ENCODE data around the gene FRS3. TPM values are rescaled to one million over a fixed set of nuclear protein-coding genes. Genes with fewer than 3 reads are reported as not detected.

The FRS3 gene
- total RNA-seq, 1 experiment from 2014 or later: 2.0 TPM

DNA sequence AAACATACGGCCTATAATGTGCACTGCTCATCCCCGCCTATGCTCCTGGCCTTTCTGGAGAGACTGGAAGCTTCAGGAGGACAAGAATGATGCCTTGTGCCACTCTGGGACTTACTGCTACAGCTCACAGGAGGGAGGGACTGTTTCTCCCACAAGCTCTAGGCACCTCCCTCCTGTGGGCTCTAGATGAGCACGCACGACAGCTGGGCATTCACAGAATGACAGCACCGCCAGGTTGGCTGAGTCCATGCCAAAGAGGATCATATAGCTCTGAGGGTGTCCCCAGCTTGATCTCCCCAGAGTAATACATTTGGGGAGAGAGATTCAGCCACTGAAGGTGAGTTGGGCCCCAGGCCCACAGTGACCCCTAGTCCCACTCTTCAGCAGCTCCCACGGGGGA lies 22.4 kb downstream of the FRS3 start:
- H3K27me3 ChIP-seq (replicated peaks): 0 out of 2 replicates have a peak, but pooled peaks cover 4% of the 10 kb centered on the region
- H3K36me3 ChIP-seq: no peaks in the 10 kb centered on the region
- no peak overlapping the region for H3K4me3 ChIP-seq
- no peaks in the 10 kb centered on the region for H3K9me3 ChIP-seq (replicated peaks)
- no peak for DNase-seq (ENCODE audit: low read depth in 1 of 2, low spot score in 2 of 2)
- no peaks in the 10 kb centered on the region for H3K4me1 ChIP-seq (replicated peaks)
- H3K27ac ChIP-seq: no peak overlapping the region

DNA sequence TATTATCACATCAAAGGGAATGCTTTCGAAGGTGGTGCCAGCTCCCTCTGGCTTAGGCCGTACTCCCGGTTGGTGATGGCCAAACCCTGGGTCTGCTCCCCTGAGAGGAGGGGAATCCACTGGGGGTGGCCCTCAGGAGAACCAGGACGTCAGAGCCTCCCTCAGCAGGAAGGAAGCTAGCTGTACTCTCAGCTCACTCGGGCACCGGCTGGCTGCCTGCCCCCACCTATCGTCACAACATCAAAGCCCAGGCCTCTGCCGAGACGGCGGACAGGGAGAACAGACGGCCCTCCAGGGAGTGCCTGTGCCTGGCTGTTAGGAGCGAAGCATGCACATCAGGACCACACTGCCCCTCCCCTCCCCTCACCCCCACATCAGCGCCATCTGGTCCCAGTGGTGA lies 23.3 kb downstream of the FRS3 start:
- Histone ChIP-seq H3K27ac (no peak overlapping the region), H3K27me3 (replicated peaks) (0 out of 2 replicates have a peak, but pooled peaks cover 4% of the 10 kb centered on the region), H3K4me1 (replicated peaks) (no peaks in the 10 kb centered on the region), H3K4me3 (no peak overlapping the region), H3K9me3 (replicated peaks) (no peaks in the 10 kb centered on the region), H3K36me3 (no peaks in the 10 kb centered on the region)
- DNase-seq (ENCODE audit: low read depth in 1 of 2, low spot score in 2 of 2): no peak

DNA sequence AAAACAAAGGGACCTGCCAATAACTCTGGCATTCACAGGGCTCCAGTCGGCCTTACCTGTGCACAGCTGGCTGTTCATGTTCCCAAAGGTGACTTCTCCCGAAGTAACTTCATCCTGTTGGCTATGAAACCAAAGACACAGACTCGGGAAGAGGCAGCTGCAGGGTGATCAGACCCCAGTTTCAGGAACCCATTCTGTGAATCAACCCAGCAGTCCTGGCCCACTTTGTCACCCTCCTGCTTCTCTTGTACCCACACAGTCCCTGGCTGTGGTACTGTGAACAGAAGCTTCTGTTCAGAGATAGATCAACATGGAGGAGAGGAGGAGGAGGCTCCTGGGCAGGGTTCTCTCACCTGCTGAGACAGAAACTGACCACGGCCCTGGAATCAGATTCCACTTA lies 23.8 kb downstream of the FRS3 start:
- H3K36me3 ChIP-seq: no peaks in the 10 kb centered on the region
- no peak for DNase-seq (ENCODE audit: low read depth in 1 of 2, low spot score in 2 of 2)

DNA sequence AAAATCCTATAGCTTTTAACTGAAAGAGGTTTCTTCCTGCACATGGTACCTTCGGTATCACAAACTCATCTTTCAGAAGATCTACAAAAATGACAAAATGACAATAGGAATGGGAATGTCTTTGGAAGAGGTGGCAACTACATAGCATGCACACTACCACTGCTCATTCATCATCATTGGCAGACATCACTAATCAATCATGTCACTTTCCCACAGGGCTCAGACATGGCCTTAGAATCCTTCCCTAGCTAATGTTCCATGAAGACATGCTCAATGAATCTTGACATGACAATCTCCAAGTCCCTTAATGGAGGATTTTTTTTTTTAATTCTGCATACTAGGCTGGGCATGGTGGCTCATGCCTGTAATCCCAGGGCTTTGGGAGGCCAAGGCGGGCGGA lies 29.3 kb downstream of the FRS3 start:
- 0 out of 2 replicates have a peak, but pooled peaks cover 4% of the 10 kb centered on the region for H3K27me3 ChIP-seq (replicated peaks)
- H3K27ac ChIP-seq: no peak overlapping the region
- H3K9me3 ChIP-seq (replicated peaks): no peaks in the 10 kb centered on the region
- H3K4me3 ChIP-seq: no peak overlapping the region
- no peak for DNase-seq (ENCODE audit: low read depth in 1 of 2, low spot score in 2 of 2)
- H3K36me3 ChIP-seq: no peaks in the 10 kb centered on the region
- no peaks in the 10 kb centered on the region for H3K4me1 ChIP-seq (replicated peaks)

More for the DNA sequence above, 23.8 kb downstream of the FRS3 start:
- Histone ChIP-seq H3K9me3 (replicated peaks) (no peaks in the 10 kb centered on the region), H3K27me3 (replicated peaks) (0 out of 2 replicates have a peak, but pooled peaks cover 4% of the 10 kb centered on the region), H3K4me1 (replicated peaks) (no peaks in the 10 kb centered on the region), H3K4me3 (no peak overlapping the region), H3K27ac (no peak overlapping the region)

DNA sequence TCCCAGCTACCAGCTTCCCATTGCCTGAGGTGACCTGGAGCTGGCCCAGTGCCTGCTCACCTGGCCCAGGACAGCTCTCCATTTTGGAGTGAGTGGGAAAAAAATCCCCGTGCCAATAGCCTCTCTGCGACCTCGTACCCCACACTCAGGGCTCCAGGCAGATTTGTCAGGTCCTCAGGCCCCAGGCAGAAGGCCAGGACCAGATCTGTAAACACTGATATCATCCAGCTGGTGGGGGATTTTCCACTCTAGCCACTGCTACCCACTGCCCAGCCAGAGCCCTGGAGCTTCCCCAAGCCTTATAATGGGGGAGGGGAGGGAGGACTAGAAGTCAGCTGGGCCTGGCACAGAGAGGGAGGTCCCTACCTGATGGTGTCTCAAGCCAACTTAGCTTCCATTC lies 31.2 kb downstream of the FRS3 start:
- Histone ChIP-seq H3K4me1 (replicated peaks) (no peaks in the 10 kb centered on the region), H3K27ac (no peak overlapping the region), H3K9me3 (replicated peaks) (no peaks in the 10 kb centered on the region), H3K36me3 (no peaks in the 10 kb centered on the region), H3K4me3 (no peak overlapping the region), H3K27me3 (replicated peaks) (no peaks in the 10 kb centered on the region)
- DNase-seq (ENCODE audit: low read depth in 1 of 2, low spot score in 2 of 2): no peak

DNA sequence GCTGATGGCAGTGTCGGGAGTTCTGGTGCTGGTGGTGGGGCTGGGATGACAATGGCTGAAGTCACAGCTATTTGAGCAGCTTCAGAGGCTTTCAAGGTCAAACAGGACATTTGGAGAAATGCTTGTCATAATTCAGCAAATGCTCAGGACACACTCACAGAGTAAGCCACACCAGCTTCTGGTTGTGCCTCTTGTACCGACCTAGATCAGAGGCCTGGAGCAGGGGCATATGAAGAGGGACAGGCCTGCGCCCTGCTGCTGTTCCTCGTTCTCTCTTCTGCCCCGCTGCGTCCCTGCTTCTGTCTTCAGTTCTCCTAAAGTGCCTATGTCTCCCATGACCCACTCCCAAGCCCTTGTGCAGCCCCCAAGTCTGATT lies 31.6 kb downstream of the FRS3 start:
- H3K27ac ChIP-seq: no peak overlapping the region
- H3K4me3 ChIP-seq: no peak overlapping the region
- no peaks in the 10 kb centered on the region for H3K4me1 ChIP-seq (replicated peaks)
- DNase-seq (ENCODE audit: low read depth in 1 of 2, low spot score in 2 of 2): no peak
- H3K9me3 ChIP-seq (replicated peaks): no peaks in the 10 kb centered on the region
- H3K27me3 ChIP-seq (replicated peaks): no peaks in the 10 kb centered on the region
- no peaks in the 10 kb centered on the region for H3K36me3 ChIP-seq

DNA sequence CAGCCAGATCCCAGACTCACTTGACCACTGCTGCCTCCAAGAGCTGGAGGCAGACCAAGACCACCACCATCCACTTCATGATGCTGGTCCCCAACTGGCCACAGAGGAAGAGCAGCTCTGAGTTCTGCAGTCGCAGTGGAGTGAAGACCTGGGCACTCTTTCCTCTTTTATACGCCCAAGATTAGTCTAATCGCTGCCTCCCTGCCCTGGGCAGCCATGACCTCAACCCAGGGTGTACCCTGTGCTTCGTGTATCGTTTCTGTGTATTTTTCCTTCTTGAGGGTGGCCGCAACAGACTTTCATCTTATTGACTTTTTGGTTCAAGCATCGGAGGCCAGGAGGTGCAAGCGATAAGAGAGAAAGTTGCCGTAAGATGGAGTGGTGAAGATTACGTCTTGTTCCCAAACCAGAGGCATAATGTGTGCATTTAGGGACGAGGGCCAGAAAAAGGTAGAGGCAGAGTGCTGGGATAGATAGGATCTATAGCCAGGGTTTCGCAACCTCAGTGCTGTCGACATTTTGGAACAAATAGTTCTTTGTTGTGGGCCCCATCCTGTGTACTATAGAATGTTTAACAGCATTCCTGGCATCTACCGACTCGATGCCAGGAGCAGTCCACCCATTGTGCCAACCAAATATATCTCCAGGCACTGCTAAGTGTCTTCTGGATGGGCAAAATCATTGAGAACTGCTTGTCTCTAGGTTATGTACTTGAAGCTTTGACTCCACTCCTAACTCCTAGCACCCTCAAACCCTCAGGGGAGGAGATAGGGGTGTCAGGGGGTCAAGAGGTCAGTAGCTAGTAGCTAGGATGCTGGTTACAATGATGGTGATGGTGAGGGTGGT lies 32.2 kb downstream of the FRS3 start, which contains the start of gene PGC:
Gene PGC (minus strand): TSS at position 142 of the 846 bp plus-strand sequence. CDS start 63 bp downstream, at position 79.
- no peaks in the 10 kb centered on the region for H3K9me3 ChIP-seq (replicated peaks)
- no peak within 1 kb of the TSS for H3K27ac ChIP-seq
- H3K36me3 ChIP-seq: no peaks in the 10 kb centered on the region
- no peak within 1 kb of the TSS for H3K4me3 ChIP-seq
- no peaks in the 10 kb centered on the region for H3K27me3 ChIP-seq (replicated peaks)
- no peaks in the 10 kb centered on the region for H3K4me1 ChIP-seq (replicated peaks)
- DNase-seq (ENCODE audit: low read depth in 1 of 2, low spot score in 2 of 2): no peak

DNA sequence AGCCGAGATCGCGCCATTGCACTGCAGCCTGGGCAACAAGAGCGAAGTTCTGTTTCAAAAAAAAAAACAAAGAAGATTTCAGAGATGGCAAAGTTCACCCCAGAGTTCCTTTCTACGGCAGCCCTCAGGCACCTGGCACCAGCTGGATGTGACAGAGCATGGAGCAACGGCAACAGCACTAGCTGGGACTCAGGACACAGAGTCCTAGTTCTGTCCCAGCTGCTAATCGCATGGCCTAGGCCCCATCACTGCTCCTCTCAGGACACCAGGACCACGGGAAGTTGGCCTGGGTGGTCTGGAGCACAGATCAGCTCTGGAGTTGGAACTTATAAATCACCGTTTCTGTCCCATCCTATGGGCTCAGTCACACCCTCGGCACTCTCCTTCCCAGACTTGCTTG lies 33.6 kb downstream of the FRS3 start:
- H3K36me3 ChIP-seq: no peaks in the 10 kb centered on the region
- no peak overlapping the region for H3K4me3 ChIP-seq
- no peak for DNase-seq (ENCODE audit: low read depth in 1 of 2, low spot score in 2 of 2)
- H3K27me3 ChIP-seq (replicated peaks): no peaks in the 10 kb centered on the region
- H3K9me3 ChIP-seq (replicated peaks): no peaks in the 10 kb centered on the region
- H3K27ac ChIP-seq: no peak overlapping the region
- H3K4me1 ChIP-seq (replicated peaks): no peaks in the 10 kb centered on the region

DNA sequence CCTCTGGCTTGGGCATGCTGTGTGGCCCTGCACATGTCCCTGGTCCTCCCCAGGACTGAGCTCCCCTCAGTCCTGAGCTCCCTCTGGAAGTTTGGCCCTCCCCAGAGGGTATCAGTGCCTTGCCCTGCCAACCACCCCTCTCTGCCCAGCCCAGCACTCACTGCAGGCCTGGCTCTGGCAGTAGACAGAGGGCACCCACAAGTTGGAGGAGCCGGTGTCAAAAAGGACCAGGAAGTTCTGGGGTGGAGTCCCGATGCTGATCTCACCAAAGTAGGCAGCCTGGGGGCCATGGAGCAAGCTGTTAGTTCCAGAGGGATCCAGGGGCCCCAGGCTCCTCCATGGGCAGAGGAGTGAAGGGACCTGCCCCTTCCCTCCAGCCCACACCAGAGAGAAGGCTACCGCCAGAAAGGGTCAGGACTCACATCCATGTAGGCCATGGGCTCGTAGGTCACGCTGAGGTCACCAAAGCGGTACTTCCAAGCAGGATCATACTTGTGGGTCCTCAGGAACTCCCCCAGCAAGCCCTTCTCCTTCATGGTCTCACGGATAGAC lies 35.4 kb downstream of the FRS3 start:
- Histone ChIP-seq H3K27ac (no peak overlapping the region), H3K4me3 (no peak overlapping the region), H3K27me3 (replicated peaks) (no peaks in the 10 kb centered on the region), H3K36me3 (no peaks in the 10 kb centered on the region), H3K4me1 (replicated peaks) (no peaks in the 10 kb centered on the region), H3K9me3 (replicated peaks) (no peaks in the 10 kb centered on the region)
- no peak for DNase-seq (ENCODE audit: low read depth in 1 of 2, low spot score in 2 of 2)

DNA sequence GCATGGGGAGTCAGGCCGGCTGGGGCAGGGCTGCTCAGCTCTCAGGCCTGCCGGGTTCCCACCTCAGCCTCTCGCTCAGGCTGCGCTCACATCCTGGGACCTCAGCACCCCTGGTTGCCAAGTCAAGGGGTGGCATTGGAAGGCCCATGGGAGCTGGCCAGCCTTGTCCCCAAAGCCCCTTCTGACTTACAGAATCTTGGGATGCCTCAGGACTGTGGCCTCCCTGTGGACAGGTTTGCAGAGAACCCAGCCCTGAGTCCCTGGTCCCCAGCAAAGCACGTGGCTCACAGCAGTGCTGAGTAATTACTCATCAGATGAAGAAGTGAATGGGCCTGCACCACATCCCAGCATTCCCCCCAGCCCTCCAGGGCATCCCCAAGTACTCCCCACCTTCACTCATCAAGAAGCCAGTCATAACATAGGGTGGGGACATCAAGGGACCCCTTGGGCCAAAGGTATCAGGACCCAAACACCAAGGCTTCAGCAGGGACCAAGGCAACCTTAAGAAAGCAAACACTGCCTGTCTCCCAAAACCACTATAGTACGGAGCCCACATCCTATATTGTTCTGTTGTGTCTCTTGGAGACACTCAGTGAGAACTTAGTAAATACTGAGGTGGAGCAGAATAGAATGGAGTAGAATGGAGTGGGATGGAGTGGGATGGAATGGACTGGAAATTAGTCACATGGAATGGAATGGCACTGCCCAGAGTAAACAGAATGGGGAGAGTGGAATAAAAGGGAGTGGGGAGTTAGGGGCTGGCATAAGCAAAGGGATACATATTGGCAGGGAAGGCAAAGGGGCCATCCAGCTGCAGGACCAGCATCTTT lies 36.1 kb downstream of the FRS3 start:
- no peaks in the 10 kb centered on the region for H3K9me3 ChIP-seq (replicated peaks)
- no peak overlapping the region for H3K27ac ChIP-seq
- no peak for DNase-seq (ENCODE audit: low read depth in 1 of 2, low spot score in 2 of 2)
- H3K36me3 ChIP-seq: no peaks in the 10 kb centered on the region
- no peak overlapping the region for H3K4me3 ChIP-seq
- no peaks in the 10 kb centered on the region for H3K27me3 ChIP-seq (replicated peaks)
- no peaks in the 10 kb centered on the region for H3K4me1 ChIP-seq (replicated peaks)

DNA sequence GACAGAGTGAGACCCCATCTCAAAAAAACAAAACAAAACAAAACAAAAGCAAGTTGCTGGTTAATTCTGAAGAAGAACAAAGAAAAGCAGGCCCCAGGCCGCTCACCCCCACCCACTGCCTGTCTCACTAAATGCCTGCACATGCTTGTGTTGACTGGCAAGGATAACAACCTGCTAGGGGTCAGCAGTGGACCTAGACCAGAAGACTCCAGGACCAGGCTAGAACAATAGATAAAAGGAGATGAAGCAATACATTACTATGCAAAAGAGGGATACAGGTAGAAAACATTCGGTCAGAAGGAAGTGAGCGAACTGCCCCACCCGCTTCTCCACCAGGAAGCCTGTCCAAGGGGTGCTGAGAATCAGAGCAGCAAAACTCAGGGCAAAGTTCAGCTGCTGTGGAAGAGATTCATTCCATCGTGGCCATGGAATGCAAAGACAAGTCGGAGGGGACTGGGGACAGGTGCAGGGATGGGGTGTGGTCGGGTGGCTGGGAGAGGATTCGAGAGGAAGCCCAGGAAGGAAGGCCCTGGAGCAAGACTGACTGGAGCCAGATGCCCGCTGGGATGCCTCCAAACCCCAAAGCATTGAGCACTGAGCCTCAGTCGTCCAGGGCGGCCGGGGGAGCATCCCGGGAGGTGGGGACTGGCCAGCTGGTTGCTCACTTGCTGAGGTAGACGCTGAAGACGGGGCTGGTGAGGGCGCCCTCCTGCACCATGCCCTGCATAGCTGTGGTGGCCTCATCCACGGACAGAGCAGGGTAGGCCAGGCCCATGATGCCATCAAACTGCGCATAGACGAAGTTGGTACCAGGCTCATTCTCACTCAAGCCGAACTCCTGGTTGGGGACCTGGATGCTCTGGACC lies 37.8 kb downstream of the FRS3 start:
- no peak for DNase-seq (ENCODE audit: low read depth in 1 of 2, low spot score in 2 of 2)
- no peaks in the 10 kb centered on the region for H3K4me1 ChIP-seq (replicated peaks)
- H3K36me3 ChIP-seq: no peaks in the 10 kb centered on the region
- no peak overlapping the region for H3K4me3 ChIP-seq
- H3K27ac ChIP-seq: no peak overlapping the region
- H3K27me3 ChIP-seq (replicated peaks): no peaks in the 10 kb centered on the region
- H3K9me3 ChIP-seq (replicated peaks): no peaks in the 10 kb centered on the region

DNA sequence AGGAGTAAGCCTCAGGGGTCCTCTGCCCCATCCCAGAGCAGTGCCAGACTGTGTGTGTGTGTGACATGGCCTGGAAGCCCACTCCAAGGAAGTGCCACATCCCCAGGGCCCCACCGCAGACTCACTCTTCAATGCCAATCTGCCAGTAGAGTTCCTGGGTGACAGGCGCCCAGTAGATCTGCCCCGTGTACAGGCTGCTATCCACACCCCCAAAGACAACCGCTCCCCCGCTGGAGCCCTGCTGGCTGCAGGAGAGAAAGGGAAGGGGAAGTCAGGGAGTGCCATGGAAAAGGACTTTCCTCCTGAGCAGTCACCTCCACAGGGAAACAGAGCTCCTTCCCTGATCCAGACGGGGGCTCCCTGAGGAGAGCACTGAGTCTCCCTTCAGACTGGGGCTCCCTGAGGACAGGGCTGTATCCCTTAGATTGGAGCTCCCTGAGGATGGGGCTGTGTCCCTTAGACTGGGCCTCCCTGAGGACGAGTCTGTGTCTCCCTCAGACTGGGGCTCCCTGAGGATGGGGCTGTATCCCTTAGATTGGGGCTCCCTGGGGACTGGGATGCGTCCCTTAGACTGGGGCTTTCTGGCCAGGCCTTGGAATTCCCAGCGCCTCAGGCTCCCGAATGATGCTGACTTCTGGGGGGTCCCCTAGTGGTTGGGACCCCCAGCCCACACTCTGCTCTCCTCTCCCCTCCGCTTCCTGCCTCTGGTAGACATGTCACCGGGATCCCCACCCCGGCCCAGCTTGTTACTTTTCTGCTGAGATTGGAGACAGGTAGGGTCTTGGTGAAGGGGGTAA lies 39.1 kb downstream of the FRS3 start:
- no peaks in the 10 kb centered on the region for H3K36me3 ChIP-seq
- H3K4me3 ChIP-seq: no peak overlapping the region
- no peak overlapping the region for H3K27ac ChIP-seq
- no peaks in the 10 kb centered on the region for H3K9me3 ChIP-seq (replicated peaks)
- no peaks in the 10 kb centered on the region for H3K27me3 ChIP-seq (replicated peaks)
- no peak for DNase-seq (ENCODE audit: low read depth in 1 of 2, low spot score in 2 of 2)
- H3K4me1 ChIP-seq (replicated peaks): 0 out of 2 replicates have a peak, but pooled peaks cover 3% of the 10 kb centered on the region

Measured in SJSA1 (cell line).